NCI-H2171 treated with DMSO at 0.1 percent for 48 hours (cell line): ENCODE measurements around the gene HECTD3.
A peak's percentile ranks its signal among the peaks of the same experiment; 100 is the strongest.
"Not testable (repeated sequence)": the region's sequence is repeated elsewhere in the genome, so short reads cannot be mapped to it uniquely, and the experiment has no call there.

Experiments
- DNase-seq: peaks from one replicate; lab custom pipeline; 2025; lab: John Stamatoyannopoulos, UW

Gene HECTD3

DNA sequence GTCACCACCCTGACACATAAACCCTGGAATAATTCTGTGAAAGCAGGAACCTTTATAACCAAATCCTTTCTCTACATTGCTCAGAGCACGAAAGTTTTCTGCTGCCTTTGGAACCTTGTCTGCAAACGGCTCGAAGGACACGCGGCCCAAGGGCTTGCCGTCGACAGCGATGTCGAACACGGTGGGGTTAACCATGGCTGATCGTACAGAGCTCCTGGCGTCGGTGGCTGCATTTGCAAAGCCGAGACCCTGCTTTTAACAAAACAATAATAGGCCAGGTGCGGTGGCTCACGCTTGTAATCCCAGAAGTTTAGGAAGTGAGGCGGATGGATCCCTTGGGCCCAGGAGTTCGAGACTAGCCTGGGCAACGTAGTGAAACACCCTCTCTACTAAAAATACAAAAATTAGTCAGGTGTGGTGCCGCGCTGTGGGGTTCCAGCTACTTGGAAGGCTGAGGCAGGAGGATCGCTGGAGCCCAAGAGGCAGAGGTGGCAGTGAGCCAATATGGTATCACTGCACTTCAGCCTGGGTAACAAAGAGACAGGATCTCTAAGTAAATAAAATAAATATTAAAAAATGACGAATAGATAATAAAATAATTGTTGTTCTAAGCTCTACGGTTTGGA lies 22.5 kb downstream of the HECTD3 start:
- no peak for DNase-seq

- DNase-seq, result no peak
Observed at GRCh38 chr1:44985747-44986359, 25.3 kb downstream of the HECTD3 start.

- DNase-seq, result not testable (repeated sequence)
Observed at GRCh38 chr1:44977372-44977771, 33.8 kb downstream of the HECTD3 start.

DNA sequence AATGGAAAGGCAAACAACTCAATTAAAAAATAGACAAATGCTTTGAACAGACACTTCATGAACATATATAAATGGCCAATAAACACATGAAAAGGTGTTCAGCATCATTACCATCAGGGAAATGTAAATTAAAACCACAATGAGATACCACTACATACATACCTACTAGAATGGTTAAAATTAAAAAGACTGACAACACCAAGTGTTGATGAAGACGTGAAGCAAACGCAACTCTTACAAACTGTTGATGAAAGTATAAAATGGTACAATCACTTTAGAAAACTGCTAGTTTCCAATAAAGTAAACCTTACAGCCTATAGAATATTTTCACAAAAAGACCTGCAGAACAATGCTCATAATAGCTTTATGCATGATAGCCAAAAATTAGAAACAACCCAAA lies 34.9 kb downstream of the HECTD3 start:
- DNase-seq, result no peak

- DNase-seq, result no peak
Observed at GRCh38 chr1:44973645-44974044, 37.5 kb downstream of the HECTD3 start.

DNA sequence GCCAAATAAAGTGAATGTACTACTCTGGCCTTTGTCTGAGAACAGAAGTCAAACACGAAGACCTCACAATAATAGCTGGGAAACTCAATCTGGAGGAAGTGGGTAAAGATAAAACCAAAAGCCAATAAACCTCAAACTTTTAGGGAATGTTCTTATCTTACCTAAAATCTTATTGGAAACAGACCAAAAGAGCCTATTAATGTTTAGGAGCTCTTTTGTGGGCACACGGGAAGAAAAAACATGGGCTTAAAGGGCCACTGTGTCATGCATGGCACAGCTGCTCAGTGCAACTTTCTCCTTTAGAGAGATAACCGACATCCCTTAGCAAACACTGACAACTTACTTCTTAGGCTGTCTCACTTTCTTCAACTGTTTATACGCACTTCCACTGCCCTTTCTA lies 40.8 kb downstream of the HECTD3 start:
- no peak for DNase-seq

DNA sequence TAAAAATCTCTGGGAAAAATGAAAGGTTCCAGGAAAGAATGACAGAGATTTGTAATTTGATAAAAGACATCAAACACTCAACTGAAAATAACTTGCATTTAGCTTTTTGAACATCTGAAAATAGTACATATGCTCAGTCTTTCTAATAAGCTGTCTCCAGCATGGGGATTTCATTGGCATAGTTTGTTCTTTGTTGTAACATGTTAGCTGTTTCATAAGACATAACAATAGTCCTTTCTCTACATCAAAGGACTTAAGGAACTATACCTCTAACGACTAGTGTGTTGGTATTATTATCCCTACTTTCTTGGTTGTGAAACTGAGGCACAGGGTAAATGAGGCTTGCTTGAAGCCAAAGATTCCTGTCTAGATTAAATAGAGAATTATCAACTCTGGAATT lies 46.7 kb downstream of the HECTD3 start:
- no peak for DNase-seq

GRCh38 chr1:44962729-44963128 lies 48.4 kb downstream of the HECTD3 start:
- DNase-seq, result peak; percentile 90

DNA sequence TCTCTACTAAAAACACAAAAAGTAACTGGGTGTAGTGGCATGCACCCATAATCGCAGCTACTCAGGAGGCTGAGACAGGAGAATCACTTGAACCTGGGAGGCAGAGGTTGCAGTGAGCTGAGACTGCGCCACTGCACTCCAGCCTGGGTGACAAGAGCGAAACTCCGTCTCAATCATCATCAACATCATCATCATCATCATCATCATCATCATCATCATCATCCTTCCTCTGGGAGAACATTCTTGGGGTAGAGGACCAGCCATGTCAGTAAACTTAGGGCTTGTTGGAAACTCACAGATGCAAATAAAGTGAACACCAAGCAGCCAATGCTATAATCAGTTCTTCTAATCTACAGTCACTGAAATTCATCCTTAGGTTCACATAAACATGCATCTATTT lies 49.1 kb downstream of the HECTD3 start:
- not testable (repeated sequence) for DNase-seq

GRCh38 chr1:44957566-44957965 lies 53.6 kb downstream of the HECTD3 start:
- DNase-seq, result not testable (repeated sequence)

DNA sequence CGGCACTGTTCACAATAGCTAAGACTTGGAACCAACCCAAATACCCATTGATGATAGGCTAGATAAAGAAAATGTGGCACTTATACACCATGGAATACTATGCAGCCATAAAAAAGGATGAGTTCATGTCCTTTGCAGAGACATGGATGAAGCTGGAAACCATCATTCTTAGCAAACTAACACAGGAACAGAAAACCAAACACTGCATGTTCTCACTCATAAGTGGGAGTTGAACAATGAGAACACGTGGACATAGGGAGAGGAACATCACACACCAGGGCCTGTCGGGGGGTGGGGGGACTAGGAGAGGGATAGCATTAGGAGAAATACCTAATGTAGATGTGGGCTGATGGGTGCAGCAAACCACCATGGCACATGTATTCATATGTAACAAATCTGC lies 55.0 kb downstream of the HECTD3 start:
- not testable (repeated sequence) for DNase-seq
